Measurements from ENCODE around the gene TRIM71.

TRIM71 gene

GRCh38 chr3:32886911-32887310, 69.1 kb downstream of the TRIM71 start:
- H3K4me1 ChIP-seq (ENCODE audit: insufficient read depth, low read length, poor library complexity, severe bottlenecking), result peaks cover 28% of the 10 kb centered on the region
- H3K9ac ChIP-seq (ENCODE audit: low read depth, low read length, poor library complexity, severe bottlenecking), result no peak overlapping the region
- no peaks in the 10 kb centered on the region for H3K9me2 ChIP-seq (replicated peaks; ENCODE audit: low read depth, low read length)
- H2AFZ ChIP-seq (ENCODE audit: low read length), result no peak overlapping the region
- H3K79me2 ChIP-seq (ENCODE audit: insufficient read depth, low read length), result peaks cover 16% of the 10 kb centered on the region; the same call in 1 of the 2 replicates
- no peak overlapping the region for H3K4me3 ChIP-seq (ENCODE audit: low read length, poor library complexity, severe bottlenecking)
- TF ChIP-seq EZH2phosphoT487 (IDR thresholded peaks at IDR 0.05; ENCODE audit: borderline replicate concordance) (no peak), CTCF (conservative IDR thresholded peaks at IDR 0.05; ENCODE audit: low read length) (no peak)
- peaks cover 58% of the 10 kb centered on the region; the same call in 1 of the 2 replicates for H3K36me3 ChIP-seq (ENCODE audit: insufficient read depth, low read length)
- H3F3A ChIP-seq (ENCODE audit: low read depth), result no peaks in the 10 kb centered on the region
- peak overlapping the region; percentile 8 for H3K4me2 ChIP-seq (ENCODE audit: low read depth, low read length, poor library complexity, severe bottlenecking)
- H3K9me3 ChIP-seq (ENCODE audit: insufficient read depth, low read depth, low read length), result no peaks in the 10 kb centered on the region
- no peaks in the 10 kb centered on the region for H3K27me3 ChIP-seq (ENCODE audit: insufficient read depth, low read length, poor library complexity, severe bottlenecking)
- no peaks in the 10 kb centered on the region for H4K20me1 ChIP-seq (ENCODE audit: insufficient read depth, low read length, poor library complexity, severe bottlenecking)

DNA sequence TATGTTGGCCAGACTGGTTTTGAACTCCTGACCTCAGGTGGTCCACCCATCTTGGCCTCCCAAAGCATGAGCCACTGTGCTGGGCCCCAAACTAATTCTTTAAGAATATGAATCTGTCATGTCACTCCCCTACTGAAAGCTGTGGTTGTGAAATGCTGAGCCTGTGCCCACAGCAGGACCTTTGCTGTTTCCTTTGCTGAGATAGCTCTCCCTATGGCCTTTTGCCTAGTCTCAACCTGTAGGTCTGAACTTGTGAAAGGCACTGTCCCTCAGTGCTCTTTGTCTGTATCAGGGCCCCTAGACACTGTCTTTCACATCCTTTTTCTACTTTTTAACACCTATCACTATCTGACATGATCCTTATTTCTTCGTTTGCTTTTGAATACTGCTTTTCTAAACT, 70.9 kb downstream of the TRIM71 start:
- H3K4me3 ChIP-seq (ENCODE audit: low read length, poor library complexity, severe bottlenecking), result no peak overlapping the region
- H3K79me2 ChIP-seq (ENCODE audit: insufficient read depth, low read length), result peaks cover 6% of the 10 kb centered on the region; the same call in 1 of the 2 replicates
- no peaks in the 10 kb centered on the region for H4K20me1 ChIP-seq (ENCODE audit: insufficient read depth, low read length, poor library complexity, severe bottlenecking)
- H3K4me1 ChIP-seq (ENCODE audit: insufficient read depth, low read length, poor library complexity, severe bottlenecking), result peaks cover 39% of the 10 kb centered on the region
- no peak overlapping the region for H3K9ac ChIP-seq (ENCODE audit: low read depth, low read length, poor library complexity, severe bottlenecking)
- no peaks in the 10 kb centered on the region for H3F3A ChIP-seq (ENCODE audit: low read depth)
- H3K4me2 ChIP-seq (ENCODE audit: low read depth, low read length, poor library complexity, severe bottlenecking), result no peak overlapping the region
- H3K36me3 ChIP-seq (ENCODE audit: insufficient read depth, low read length), result peaks cover 63% of the 10 kb centered on the region; the same call in 1 of the 2 replicates
- H3K9me2 ChIP-seq (replicated peaks; ENCODE audit: low read depth, low read length), result no peaks in the 10 kb centered on the region
- TF ChIP-seq EZH2phosphoT487 (IDR thresholded peaks at IDR 0.05; ENCODE audit: borderline replicate concordance) (no peak), CTCF (conservative IDR thresholded peaks at IDR 0.05; ENCODE audit: low read length) (no peak)
- H3K27me3 ChIP-seq (ENCODE audit: insufficient read depth, low read length, poor library complexity, severe bottlenecking), result no peaks in the 10 kb centered on the region
- H2AFZ ChIP-seq (ENCODE audit: low read length), result no peak overlapping the region
- H3K9me3 ChIP-seq (ENCODE audit: insufficient read depth, low read depth, low read length), result no peaks in the 10 kb centered on the region

DNA sequence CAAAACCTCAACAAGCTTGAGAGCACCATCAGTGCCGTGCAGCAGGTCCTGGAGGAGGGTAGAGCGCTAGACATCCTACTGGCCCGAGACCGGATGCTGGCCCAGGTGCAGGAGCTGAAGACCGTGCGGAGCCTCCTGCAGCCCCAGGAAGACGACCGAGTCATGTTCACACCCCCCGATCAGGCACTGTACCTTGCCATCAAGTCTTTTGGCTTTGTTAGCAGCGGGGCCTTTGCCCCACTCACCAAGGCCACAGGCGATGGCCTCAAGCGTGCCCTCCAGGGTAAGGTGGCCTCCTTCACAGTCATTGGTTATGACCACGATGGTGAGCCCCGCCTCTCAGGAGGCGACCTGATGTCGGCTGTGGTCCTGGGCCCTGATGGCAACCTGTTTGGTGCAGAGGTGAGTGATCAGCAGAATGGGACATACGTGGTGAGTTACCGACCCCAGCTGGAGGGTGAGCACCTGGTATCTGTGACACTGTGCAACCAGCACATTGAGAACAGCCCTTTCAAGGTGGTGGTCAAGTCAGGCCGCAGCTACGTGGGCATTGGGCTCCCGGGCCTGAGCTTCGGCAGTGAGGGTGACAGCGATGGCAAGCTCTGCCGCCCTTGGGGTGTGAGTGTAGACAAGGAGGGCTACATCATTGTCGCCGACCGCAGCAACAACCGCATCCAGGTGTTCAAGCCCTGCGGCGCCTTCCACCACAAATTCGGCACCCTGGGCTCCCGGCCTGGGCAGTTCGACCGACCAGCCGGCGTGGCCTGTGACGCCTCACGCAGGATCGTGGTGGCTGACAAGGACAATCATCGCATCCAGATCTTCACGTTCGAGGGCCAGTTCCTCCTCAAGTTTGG, 72.9 kb downstream of the TRIM71 start:
- no peaks in the 10 kb centered on the region for H3K27me3 ChIP-seq (ENCODE audit: insufficient read depth, low read length, poor library complexity, severe bottlenecking)
- no peaks in the 10 kb centered on the region for H3K9me2 ChIP-seq (replicated peaks; ENCODE audit: low read depth, low read length)
- no peaks in the 10 kb centered on the region; the same call in 1 of the 2 replicates for H3K79me2 ChIP-seq (ENCODE audit: insufficient read depth, low read length)
- no peaks in the 10 kb centered on the region for H3K9me3 ChIP-seq (ENCODE audit: insufficient read depth, low read depth, low read length)
- H3K4me3 ChIP-seq (ENCODE audit: low read length, poor library complexity, severe bottlenecking), result no peak overlapping the region
- H3K36me3 ChIP-seq (ENCODE audit: insufficient read depth, low read length), result peaks cover 55% of the 10 kb centered on the region; the same call in 1 of the 2 replicates
- H3K4me2 ChIP-seq (ENCODE audit: low read depth, low read length, poor library complexity, severe bottlenecking), result no peak overlapping the region
- no peaks in the 10 kb centered on the region for H3F3A ChIP-seq (ENCODE audit: low read depth)
- peaks cover 39% of the 10 kb centered on the region for H3K4me1 ChIP-seq (ENCODE audit: insufficient read depth, low read length, poor library complexity, severe bottlenecking)
- TF ChIP-seq EZH2phosphoT487 (IDR thresholded peaks at IDR 0.05; ENCODE audit: borderline replicate concordance) (no peak), CTCF (conservative IDR thresholded peaks at IDR 0.05; ENCODE audit: low read length) (no peak)
- H2AFZ ChIP-seq (ENCODE audit: low read length), result no peak overlapping the region
- H4K20me1 ChIP-seq (ENCODE audit: insufficient read depth, low read length, poor library complexity, severe bottlenecking), result no peaks in the 10 kb centered on the region
- no peak overlapping the region for H3K9ac ChIP-seq (ENCODE audit: low read depth, low read length, poor library complexity, severe bottlenecking)
